Left forelimb (tissue), 1 donor: ENCODE measurements around the gene ARHGEF33.

Source experiments
- DNase-seq: peaks from one replicate; pipeline ENCODE4 v3.0.0-alpha.2; 2018; ENCODE audit warnings: low spot score

Gene ARHGEF33

DNA sequence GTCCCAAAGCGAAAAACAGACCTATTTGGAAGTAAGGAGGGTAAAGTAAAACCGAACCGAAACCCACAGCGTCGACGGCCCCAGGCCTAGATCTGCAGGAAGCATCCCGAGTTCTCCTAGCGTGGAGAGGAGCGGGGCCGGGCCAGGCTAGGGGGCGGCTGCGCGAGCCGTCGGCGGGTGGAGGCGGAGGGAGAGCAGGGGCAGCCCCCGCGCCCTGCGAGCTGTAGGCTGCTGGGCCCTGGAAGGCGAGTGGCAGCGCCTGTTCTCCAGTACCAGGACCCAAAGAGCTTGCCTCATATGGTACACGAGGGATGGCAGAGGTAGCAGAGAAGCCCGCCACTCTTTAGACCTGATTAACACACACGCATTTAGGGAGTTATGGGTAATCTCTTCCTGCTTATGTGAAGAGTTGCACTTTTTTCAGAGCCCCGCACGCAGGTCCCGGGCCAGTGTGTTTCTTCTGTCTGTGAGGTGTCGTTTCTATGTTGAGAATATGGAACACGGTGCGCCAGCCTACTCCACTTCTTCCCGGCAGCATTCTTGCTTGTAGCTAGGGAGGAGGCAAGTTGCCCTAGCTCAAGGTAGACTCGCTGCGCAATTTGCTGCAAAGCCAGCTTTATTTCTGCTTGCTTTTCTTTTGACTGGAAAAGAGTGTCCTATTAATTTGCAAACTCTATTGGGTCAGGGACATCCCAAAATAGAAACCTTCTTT, 71.1 kb downstream of the ARHGEF33 start:
- no peak for DNase-seq

GRCh38 chr2:38966006-38966405, 76.3 kb downstream of the ARHGEF33 start:
- DNase-seq, result no peak

GRCh38 chr2:38966678-38967077, 77.0 kb downstream of the ARHGEF33 start:
- no peak for DNase-seq

DNA sequence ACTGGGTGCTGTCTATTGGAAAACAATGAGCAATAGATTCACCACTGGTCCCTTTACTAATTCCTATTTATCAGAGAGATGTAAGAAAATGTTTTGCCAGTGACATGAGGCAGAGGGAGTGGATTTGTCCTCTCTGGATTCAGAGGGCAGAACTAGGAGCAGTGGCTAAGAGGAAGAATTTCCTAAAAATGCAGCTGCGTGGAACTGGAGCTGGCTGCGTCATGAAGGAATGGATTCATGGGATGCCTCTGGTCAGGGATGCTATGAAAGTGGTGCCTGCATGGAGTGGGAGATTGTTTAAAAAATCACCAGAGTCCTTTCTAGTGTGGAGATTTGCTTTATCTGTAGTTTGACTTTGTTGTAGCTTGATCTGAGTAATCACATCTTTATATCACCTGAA, 78.3 kb downstream of the ARHGEF33 start:
- DNase-seq, result no peak

- no peak for DNase-seq
Measured at GRCh38 chr2:38971377-38971776, 81.7 kb downstream of the ARHGEF33 start.

DNA sequence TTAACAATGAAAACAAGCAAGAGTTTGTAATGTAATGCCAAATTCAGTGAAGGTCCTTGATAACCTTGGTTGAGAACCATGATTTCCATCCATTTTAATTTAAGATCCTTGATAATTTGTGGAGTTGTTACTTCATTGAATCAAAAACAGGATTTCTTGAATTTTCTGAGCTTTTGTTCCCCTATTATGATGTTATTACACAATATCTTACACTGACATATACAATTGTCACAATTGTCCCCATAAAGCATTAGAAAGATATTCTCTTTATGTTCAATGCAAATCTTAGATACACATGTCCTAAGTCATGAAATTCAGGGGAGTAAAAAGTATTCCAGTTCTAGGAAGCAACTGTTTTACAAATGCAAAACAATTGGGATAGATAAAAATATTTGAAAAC, 83.6 kb downstream of the ARHGEF33 start:
- no peak for DNase-seq

GRCh38 chr2:38975042-38975441, 85.4 kb downstream of the ARHGEF33 start:
- no peak for DNase-seq

DNA sequence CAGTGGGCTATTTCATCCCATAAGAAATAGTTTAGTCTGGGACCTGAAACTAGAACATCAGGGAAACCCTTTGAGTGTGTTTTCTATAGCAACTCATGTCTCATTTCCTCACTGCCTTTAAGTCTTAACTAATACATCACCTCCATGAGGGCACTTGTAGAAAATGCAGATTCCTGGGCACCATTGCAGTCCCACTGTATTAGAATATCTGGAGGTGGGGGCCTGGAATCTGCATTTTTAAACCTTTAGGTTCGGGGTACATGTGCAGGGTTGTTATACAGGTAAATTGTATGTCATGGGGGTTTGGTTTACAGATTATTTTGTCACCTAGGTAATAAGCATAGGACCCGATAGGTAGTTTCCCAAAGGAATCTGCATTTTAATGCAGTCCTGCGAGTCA, 87.4 kb downstream of the ARHGEF33 start:
- no peak for DNase-seq

DNA sequence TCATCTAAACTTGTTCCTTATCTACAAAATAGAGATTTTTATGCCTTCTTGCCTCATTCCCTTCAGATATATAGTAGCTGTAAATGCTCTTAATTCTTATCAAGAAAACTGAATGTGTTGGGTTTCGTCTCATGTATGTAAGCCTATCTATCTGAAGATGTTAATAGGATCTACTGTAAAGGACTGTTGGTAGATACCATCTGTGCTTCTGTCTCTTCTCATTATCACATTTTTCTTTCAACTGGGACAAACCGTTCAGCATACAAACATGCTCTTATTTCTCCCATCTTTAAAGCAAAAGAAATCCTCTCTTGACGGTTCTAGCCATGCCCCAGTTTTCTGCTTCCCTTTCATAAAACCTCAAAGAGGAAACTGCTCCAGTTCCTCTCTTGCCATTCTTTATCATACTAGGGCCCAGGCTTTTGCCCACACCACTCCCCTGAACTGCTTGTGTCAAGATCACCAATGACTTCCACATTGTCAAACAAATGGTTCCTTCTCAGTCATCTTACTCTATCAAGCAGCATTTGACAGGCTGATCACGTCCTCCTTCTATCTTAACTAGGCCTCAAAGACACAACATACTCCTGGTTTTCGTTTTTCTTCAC, 88.7 kb downstream of the ARHGEF33 start:
- no peak for DNase-seq

- DNase-seq, result no peak
Measured at GRCh38 chr2:38978908-38979307, 89.2 kb downstream of the ARHGEF33 start.

DNA sequence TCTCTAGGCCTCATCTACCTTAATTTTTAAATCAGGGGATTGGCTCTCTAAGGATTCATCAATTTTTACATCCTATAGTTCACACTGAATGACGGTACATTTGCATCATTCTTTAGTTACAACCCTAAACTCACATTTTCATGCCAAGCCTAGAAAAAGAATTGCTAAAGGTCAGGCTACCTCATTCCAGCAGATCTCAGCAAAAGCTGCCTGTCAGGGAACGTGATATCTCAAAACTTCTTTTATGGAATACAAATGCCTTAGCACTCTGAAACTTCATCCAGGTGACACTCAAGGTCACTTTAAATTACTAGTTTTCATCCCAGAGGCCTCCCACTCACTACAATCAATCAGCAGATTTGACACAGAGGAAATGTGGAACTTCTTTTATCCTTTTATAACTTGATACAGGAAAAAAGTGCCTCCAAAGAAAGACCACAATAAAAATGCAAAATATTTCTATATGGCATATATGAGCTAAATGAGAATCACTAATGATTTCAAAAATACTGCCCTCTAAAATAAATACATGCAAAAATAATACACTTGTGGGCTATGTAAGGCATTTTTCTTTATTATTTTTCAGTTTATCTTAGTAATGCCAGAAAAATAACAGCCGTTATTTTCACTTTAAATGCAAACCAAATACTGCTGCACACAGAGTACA, 91.5 kb downstream of the ARHGEF33 start:
- DNase-seq, result no peak

DNA sequence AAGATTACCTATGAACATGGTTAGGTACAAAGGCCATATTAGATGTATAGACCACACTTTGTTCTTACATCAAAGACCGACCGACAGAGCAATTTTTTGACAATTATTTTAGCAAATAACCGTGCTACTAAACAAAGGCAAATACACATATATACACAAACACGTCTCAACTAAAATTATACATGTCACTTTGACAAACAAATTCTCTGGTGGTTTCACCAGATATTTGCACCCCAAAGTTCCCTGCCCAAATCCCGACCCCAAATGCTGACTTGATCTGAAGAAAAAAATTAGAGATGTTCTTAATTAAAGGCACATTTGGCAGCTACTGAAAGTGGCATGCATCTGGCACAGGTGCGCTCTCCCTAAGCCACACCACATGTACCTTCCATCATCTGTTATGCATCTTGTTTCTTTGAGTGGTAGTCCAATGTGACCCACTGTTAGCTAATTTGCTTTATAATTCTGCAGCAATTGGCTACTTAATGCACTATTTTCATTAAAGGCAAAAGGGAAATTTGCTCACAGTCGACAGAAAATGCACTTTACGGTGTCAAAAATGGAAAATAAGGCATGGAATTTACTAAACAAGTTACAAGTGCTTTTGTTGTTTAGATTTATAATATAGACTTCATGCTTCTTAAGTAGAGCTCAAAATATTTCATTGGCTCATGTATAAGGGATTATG, 92.1 kb downstream of the ARHGEF33 start:
- no peak for DNase-seq

- DNase-seq, result no peak
Measured at GRCh38 chr2:38982498-38982897, 92.8 kb downstream of the ARHGEF33 start.

- DNase-seq, result no peak
Measured at GRCh38 chr2:38988716-38989115, 99.0 kb downstream of the ARHGEF33 start.

DNA sequence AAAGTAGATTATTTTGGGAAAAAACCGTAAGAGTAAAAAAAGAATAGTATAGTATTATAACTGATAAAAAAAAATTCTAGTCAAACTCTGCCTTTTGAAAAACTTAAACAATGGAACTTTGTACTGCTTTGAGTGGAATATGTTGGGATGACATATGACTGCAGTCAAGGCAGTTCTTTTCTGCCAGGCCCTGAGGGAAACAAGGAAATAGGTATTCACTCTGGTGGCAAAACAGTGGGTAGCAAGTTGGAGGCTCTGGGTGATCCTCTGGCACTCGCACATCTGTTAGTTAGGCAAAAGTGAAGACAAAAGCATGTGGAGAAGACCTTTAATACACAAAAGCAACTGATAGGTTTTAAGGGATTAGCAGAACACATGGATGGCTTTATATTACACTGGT, 102.2 kb downstream of the ARHGEF33 start:
- no peak for DNase-seq

DNA sequence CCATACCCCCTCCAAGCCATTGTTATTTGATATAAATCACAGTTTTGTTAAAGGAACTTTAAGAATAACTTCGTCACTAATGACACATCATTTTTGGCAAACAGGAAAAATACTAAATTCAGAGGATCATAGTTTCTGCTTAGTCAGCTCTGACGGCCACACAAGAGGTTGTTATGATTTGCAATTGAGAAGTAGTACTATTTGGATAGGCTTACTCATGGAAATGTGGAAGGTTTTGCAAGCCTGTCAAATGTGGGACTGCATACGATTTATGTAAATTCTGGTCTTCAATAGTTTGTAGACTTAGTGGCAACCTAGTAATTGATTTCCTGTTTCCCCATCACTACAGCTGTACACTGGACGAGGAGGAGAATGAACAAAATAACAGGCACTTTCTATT, 108.1 kb downstream of the ARHGEF33 start:
- no peak for DNase-seq

DNA sequence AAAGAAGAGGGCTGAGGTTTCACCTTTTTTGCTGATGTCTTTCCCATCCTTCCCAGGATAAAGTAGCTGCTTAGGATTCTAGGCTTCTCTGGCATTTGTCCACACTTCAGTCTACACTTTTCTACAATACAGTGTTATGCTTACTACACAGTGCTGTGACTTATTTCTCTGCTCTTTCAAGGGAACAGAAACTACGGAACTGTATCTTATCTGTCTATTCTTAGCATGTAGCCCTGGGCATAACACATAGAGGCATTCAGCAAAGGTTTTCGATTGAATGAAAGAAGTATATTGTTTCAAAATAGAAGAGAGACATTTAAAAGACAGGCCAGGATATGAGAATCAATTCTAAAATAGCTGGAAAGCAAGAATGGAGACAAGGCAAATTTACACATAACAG, 110.9 kb downstream of the ARHGEF33 start:
- DNase-seq, result no peak

- no peak for DNase-seq
Measured at GRCh38 chr2:39007875-39008504, 118.3 kb downstream of the ARHGEF33 start.

DNA sequence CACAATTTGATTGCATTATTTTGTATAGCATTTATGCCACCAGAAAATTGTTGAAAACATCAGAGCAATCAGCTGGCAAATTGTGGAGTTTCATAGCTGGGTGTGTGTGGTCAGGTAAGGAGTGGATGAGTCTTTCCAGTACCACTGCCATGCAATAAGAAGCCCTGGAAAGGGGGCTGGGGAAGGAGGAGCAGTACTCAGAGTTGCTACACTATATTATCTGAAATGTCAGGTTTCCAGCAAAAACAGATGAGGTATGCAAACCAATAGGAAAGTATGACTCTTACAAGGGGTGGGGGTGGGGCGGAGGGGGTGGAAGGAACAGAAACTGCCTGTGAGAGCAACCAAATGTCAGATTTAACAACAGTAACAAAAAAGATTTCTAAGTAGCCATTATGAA, 119.0 kb downstream of the ARHGEF33 start:
- DNase-seq, result no peak

GRCh38 chr2:39013871-39014270, 124.2 kb downstream of the ARHGEF33 start:
- DNase-seq, result no peak

DNA sequence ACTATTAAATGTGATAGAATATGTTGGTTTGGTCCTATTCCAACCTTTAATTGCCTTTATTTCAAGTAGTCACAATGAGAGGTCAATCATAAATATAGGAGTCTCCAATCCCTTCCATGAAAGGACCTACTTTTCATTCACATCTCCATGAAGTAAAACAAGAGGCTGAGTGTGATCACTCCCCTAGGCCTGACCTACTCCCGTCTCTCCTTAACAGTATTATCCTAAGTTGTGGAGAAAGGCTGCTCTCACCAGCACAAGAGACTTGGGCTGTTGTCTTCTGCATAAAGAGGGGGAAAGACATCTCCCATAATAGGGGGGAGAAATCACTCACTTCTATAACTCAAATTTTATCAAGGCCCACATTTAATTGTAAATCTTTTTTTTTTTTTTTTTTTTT, 125.7 kb downstream of the ARHGEF33 start:
- DNase-seq, result no peak

DNA sequence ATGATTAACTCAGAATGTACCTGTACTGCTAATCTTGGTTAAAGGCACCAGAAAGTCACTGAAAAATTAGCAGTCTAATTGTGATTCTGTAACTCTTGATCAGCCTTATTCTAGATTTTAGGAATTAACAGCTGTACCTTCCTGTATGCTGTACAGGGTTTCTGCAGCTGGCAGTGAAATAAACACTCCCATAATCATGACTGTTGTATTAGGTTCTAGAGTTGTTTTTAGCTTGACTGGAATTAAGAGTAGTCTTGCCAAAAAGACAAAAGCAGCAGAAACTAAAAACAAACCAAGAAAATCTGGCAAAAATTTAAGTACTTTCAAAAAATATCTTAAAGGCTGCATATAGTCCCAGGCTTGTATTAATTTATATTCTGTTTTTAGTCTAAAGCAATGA, 127.7 kb downstream of the ARHGEF33 start:
- DNase-seq, result no peak
